OCI-LY3 (cell line): Measurements from ENCODE around the gene TRIM31.

Source experiments
- H2AFZ ChIP-seq: fragments of 200-600, 300-600 bp; shearing (Covaris generic); 2 replicates; pipeline ENCODE4 v1.6.0; 2014; ENCODE audit warnings: antibody characterized with exemption, low read depth, low read length
- H3K27ac ChIP-seq: fragments of 200-600, 300-600 bp; sonication (generic); 2 replicates; pipeline ENCODE4 v1.5.1; 2014; ENCODE audit warnings: mild to moderate bottlenecking, low read length, moderate library complexity, mixed read lengths
- H3K27me3 ChIP-seq: fragments of 200-600, 300-600 bp; sonication (generic); 2 replicates; pipeline ENCODE4 v1.6.1; 2014; ENCODE audit warnings: low read depth, low read length, mixed read lengths
- H3K36me3 ChIP-seq: fragments of 200-600, 300-600 bp; sonication (generic); replicated peaks from 2 replicates; pipeline ENCODE3; 2014; ENCODE audit warnings: low read depth, low read length, mixed read lengths
- H3K4me1 ChIP-seq: fragments of 300-600, 200-600 bp; sonication (generic); 2 replicates; pipeline ENCODE4 v1.6.1; 2014; ENCODE audit warnings: low read length, mixed read lengths
- H3K4me2 ChIP-seq: fragments of 200-600, 300-600 bp; sonication (generic); 2 replicates; pipeline ENCODE4 v1.6.1; 2014; ENCODE audit warnings: low read length, mixed read lengths
- H3K4me3 ChIP-seq: fragments of 300-600, 200-600 bp; sonication (generic); 2 replicates; pipeline ENCODE4 v1.5.1; 2014; ENCODE audit warnings: antibody characterized with exemption, mild to moderate bottlenecking, low read length, moderate library complexity
- H3K79me2 ChIP-seq: fragments of 300-600, 200-600 bp; shearing (Covaris generic); 2 replicates; pipeline ENCODE4 v1.6.1; 2014; ENCODE audit warnings: mild to moderate bottlenecking, low read length, mixed read lengths
- H3K9ac ChIP-seq: fragments of 300-600, 200-600 bp; shearing (Covaris generic); 2 replicates; pipeline ENCODE4 v1.6.0; 2014; ENCODE audit warnings: mild to moderate bottlenecking, low read length, moderate library complexity
- H3K9me3 ChIP-seq: fragments of 200-600, 300-600 bp; shearing (Covaris generic); 2 replicates; pipeline ENCODE4 v1.6.1; 2014; ENCODE audit warnings: low read length, mixed read lengths; ENCODE audit not compliant: insufficient read depth
- H4K20me1 ChIP-seq: fragments of 200-600, 300-600 bp; sonication (generic); 2 replicates; pipeline ENCODE4 v1.6.1; 2016; ENCODE audit warnings: low read length, mixed read lengths; ENCODE audit not compliant: insufficient read depth
- EZH2phosphoT487 ChIP-seq: fragments of 200-600 bp; shearing (Covaris generic); IDR thresholded peaks from 2 replicates; pipeline ENCODE4 v1.6.1; 2018; ENCODE audit warnings: antibody characterized with exemption, mixed run types, low read depth
- TF ChIP-seq, protein P1 (sequence below): fragments of 200-600, 300-600 bp; sonication (generic); IDR thresholded peaks from 2 replicates; pipeline ENCODE4 v1.5.1; 2014; ENCODE audit warnings: antibody characterized with exemption, low read length, low read depth

The TRIM31 gene

DNA sequence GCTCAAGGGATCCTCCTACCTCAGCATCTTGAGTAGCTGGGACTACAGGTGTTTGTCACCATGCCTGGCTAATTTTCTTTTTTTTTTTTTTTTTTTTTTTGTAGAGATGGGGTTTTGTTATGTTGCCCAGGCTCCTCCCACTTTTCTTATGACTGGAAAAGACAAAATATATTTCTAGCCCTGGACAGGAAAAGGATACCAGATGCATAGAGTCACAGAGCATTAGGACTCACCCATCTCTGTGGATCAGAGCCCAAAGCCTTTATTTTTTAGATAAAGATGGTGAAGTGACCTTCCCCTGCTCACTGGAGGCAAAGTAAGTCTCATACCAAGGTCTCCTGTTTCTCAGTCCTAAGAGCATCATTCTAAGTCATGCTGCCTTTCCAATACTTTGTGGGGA lies 44.7 kb upstream of the TRIM31 start:
- Histone ChIP-seq H3K9me3 (no peaks in the 10 kb centered on the region), H2AFZ (no peak overlapping the region), H3K27ac (no peak overlapping the region), H3K27me3 (no peaks in the 10 kb centered on the region), H3K4me1 (peaks cover 29% of the 10 kb centered on the region), H3K36me3 (no peaks in the 10 kb centered on the region), H3K4me2 (no peak overlapping the region; the same call in 1 of the 2 replicates), H3K9ac (no peak overlapping the region), H3K4me3 (no peak overlapping the region), H4K20me1 (no peaks in the 10 kb centered on the region), H3K79me2 (no peaks in the 10 kb centered on the region)
- TF ChIP-seq, protein P1, sequence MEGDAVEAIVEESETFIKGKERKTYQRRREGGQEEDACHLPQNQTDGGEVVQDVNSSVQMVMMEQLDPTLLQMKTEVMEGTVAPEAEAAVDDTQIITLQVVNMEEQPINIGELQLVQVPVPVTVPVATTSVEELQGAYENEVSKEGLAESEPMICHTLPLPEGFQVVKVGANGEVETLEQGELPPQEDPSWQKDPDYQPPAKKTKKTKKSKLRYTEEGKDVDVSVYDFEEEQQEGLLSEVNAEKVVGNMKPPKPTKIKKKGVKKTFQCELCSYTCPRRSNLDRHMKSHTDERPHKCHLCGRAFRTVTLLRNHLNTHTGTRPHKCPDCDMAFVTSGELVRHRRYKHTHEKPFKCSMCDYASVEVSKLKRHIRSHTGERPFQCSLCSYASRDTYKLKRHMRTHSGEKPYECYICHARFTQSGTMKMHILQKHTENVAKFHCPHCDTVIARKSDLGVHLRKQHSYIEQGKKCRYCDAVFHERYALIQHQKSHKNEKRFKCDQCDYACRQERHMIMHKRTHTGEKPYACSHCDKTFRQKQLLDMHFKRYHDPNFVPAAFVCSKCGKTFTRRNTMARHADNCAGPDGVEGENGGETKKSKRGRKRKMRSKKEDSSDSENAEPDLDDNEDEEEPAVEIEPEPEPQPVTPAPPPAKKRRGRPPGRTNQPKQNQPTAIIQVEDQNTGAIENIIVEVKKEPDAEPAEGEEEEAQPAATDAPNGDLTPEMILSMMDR, result no peak
- TF ChIP-seq EZH2phosphoT487, result no peak

DNA sequence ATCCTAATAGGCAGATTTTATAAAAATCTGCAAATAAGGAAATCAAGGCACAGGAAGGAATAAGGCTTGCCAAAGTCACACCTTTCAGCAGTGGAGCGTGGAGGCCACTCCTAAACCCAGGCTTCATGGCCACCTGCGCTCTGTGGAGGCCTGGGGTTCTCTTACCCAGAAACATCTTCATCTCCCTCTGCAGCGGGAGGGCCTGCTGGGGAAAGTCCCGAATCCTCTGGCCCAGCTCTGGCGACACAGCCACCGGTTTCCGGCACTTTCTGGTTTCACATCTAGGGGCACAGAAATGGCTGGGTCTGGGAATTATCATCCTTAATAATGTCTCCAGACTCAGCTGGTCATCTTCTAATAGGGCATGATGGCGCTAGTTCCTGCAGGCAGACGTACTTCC lies 43.9 kb upstream of the TRIM31 start:
- Histone ChIP-seq H3K9ac (no peak overlapping the region), H4K20me1 (no peaks in the 10 kb centered on the region), H3K4me1 (peaks cover 29% of the 10 kb centered on the region), H3K9me3 (no peaks in the 10 kb centered on the region), H3K27ac (no peak overlapping the region), H2AFZ (no peak overlapping the region), H3K4me2 (peak overlapping the region; percentile 64), H3K36me3 (no peaks in the 10 kb centered on the region), H3K27me3 (no peaks in the 10 kb centered on the region), H3K79me2 (no peaks in the 10 kb centered on the region), H3K4me3 (peak overlapping the region; percentile 18; the same call in 1 of the 2 replicates)
- no peak for TF ChIP-seq EZH2phosphoT487
- TF ChIP-seq, protein P1, result no peak

DNA sequence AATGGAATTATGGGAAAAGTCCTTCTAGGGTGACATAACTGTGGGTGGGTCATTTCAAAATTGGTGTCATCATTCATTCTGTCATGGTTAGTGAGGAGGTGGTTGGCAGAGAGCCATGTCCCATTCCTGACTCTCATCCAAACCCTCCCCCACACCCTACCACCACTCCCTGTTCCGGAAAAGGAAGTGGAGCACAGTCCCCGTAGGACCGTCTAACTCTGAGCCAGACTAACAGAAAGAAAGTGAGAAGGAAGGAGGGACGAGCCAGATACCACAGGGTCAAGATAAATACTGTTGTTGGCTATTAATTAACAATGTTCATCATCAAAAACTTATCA lies 43.3 kb upstream of the TRIM31 start:
- Histone ChIP-seq H3K36me3 (no peaks in the 10 kb centered on the region), H3K4me3 (no peak overlapping the region), H2AFZ (no peak overlapping the region), H4K20me1 (no peaks in the 10 kb centered on the region), H3K4me2 (peak overlapping the region; percentile 64), H3K79me2 (no peaks in the 10 kb centered on the region), H3K9ac (no peak overlapping the region), H3K27ac (no peak overlapping the region), H3K9me3 (no peaks in the 10 kb centered on the region), H3K27me3 (no peaks in the 10 kb centered on the region), H3K4me1 (peaks cover 29% of the 10 kb centered on the region)
- TF ChIP-seq, protein P1, result no peak
- no peak for TF ChIP-seq EZH2phosphoT487

DNA sequence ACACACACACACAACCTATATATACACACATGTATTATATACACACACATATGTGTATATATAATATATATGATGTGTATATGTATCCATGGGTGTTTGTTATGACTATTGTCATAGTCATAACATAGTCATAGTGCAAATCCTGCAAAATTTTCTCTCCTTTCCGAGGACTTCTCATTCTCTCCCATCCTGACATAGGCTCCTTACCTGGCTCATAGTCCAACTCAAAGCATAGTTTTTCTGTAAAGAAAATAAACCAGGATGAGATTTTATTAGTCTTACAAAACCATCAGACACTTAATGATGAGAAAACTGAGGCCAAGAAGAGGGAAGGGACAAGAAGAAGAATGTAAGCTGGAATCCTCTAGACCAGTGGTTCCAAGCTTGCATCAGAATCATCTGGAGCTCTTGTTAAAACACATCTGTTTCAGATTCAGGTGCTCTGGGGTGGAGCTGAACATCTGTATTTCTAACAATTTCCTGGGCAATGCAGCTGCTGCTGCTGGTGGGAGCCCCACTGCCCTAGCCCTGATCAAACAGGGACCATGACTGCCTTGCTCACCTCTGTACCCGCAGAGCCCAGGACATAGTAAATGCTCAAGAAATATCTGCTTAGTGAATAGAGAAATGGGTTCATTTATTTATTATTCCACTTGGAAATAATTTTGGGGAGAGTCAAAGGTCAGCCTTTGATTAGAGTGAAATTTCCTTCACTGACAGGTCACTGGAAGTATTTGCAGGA lies 42.8 kb upstream of the TRIM31 start:
- Histone ChIP-seq H2AFZ (no peak overlapping the region), H3K4me2 (no peak overlapping the region), H3K9me3 (no peaks in the 10 kb centered on the region), H3K27ac (no peak overlapping the region), H3K4me1 (peaks cover 29% of the 10 kb centered on the region), H3K36me3 (no peaks in the 10 kb centered on the region), H3K4me3 (no peak overlapping the region), H3K9ac (no peak overlapping the region), H3K79me2 (no peaks in the 10 kb centered on the region), H4K20me1 (no peaks in the 10 kb centered on the region), H3K27me3 (no peaks in the 10 kb centered on the region)
- TF ChIP-seq, protein P1, result no peak
- TF ChIP-seq EZH2phosphoT487, result no peak
